NB4 (cell line): ENCODE measurements around the gene OMD.

ENCODE experiments used
- CTCF ChIP-seq: IDR thresholded peaks from one replicate; pipeline ENCODE4 v1.5.1; 2012; ENCODE audit warnings: low read depth, low read length
- POLR2A ChIP-seq: IDR thresholded peaks from 2 replicates; pipeline ENCODE4 v1.6.1; 2011; ENCODE audit warnings: mild to moderate bottlenecking; ENCODE audit not compliant: insufficient read length; ENCODE audit errors: extremely low read depth

- no peak for TF ChIP-seq CTCF
- no peak for TF ChIP-seq POLR2A
Measured at GRCh38 chr9:92402826-92403745, 21.2 kb downstream of the OMD start.
